ENCODE data around the gene CAB39.

CAB39 gene

GRCh38 chr2:230742781-230743180 is 30.1 kb downstream of the CAB39 start:
- Histone ChIP-seq H3K4me1 (ENCODE audit: control insufficient read depth, insufficient read depth, low read length, poor library complexity, severe bottlenecking) (peaks cover 7% of the 10 kb centered on the region), H3K4me3 (ENCODE audit: insufficient read depth, low read depth, low read length, poor library complexity, severe bottlenecking) (no peak overlapping the region), H3K9me3 (ENCODE audit: control insufficient read depth, low read length) (no peaks in the 10 kb centered on the region), H3K27ac (ENCODE audit: insufficient read depth, low read length, poor library complexity, severe bottlenecking) (no peak overlapping the region), H3K36me3 (ENCODE audit: control insufficient read depth, insufficient read depth, low read length) (peaks cover 11% of the 10 kb centered on the region), H3K27me3 (replicated peaks; ENCODE audit: control insufficient read depth, insufficient read depth, low read length, poor library complexity, severe bottlenecking) (no peaks in the 10 kb centered on the region)
- DNase-seq = no peak

- peaks cover 5% of the 10 kb centered on the region for H3K36me3 ChIP-seq (ENCODE audit: control insufficient read depth, insufficient read depth, low read length)
- H3K27me3 ChIP-seq (replicated peaks; ENCODE audit: control insufficient read depth, insufficient read depth, low read length, poor library complexity, severe bottlenecking) = no peaks in the 10 kb centered on the region
- no peaks in the 10 kb centered on the region for H3K9me3 ChIP-seq (ENCODE audit: control insufficient read depth, low read length)
- H3K27ac ChIP-seq (ENCODE audit: insufficient read depth, low read length, poor library complexity, severe bottlenecking) = no peak overlapping the region
- no peak overlapping the region for H3K4me3 ChIP-seq (ENCODE audit: insufficient read depth, low read depth, low read length, poor library complexity, severe bottlenecking)
- DNase-seq = no peak
- peaks cover 5% of the 10 kb centered on the region for H3K4me1 ChIP-seq (ENCODE audit: control insufficient read depth, insufficient read depth, low read length, poor library complexity, severe bottlenecking)
Measured at GRCh38 chr2:230746213-230746612, 33.6 kb downstream of the CAB39 start.

- Histone ChIP-seq H3K27me3 (replicated peaks; ENCODE audit: control insufficient read depth, insufficient read depth, low read length, poor library complexity, severe bottlenecking) (no peaks in the 10 kb centered on the region), H3K4me1 (ENCODE audit: control insufficient read depth, insufficient read depth, low read length, poor library complexity, severe bottlenecking) (peaks cover 11% of the 10 kb centered on the region), H3K27ac (ENCODE audit: insufficient read depth, low read length, poor library complexity, severe bottlenecking) (no peak overlapping the region), H3K36me3 (ENCODE audit: control insufficient read depth, insufficient read depth, low read length) (peaks cover 5% of the 10 kb centered on the region), H3K4me3 (ENCODE audit: insufficient read depth, low read depth, low read length, poor library complexity, severe bottlenecking) (no peak overlapping the region), H3K9me3 (ENCODE audit: control insufficient read depth, low read length) (no peaks in the 10 kb centered on the region)
- DNase-seq = no peak
Measured at GRCh38 chr2:230748087-230748486, 35.4 kb downstream of the CAB39 start.

- H3K9me3 ChIP-seq (ENCODE audit: control insufficient read depth, low read length) = no peaks in the 10 kb centered on the region
- H3K4me1 ChIP-seq (ENCODE audit: control insufficient read depth, insufficient read depth, low read length, poor library complexity, severe bottlenecking) = peaks cover 11% of the 10 kb centered on the region
- no peaks in the 10 kb centered on the region for H3K27me3 ChIP-seq (replicated peaks; ENCODE audit: control insufficient read depth, insufficient read depth, low read length, poor library complexity, severe bottlenecking)
- no peak overlapping the region for H3K4me3 ChIP-seq (ENCODE audit: insufficient read depth, low read depth, low read length, poor library complexity, severe bottlenecking)
- no peak for DNase-seq
- peaks cover 5% of the 10 kb centered on the region for H3K36me3 ChIP-seq (ENCODE audit: control insufficient read depth, insufficient read depth, low read length)
- H3K27ac ChIP-seq (ENCODE audit: insufficient read depth, low read length, poor library complexity, severe bottlenecking) = no peak overlapping the region
Measured at GRCh38 chr2:230749111-230749510, 36.5 kb downstream of the CAB39 start.

- Histone ChIP-seq H3K4me1 (ENCODE audit: control insufficient read depth, insufficient read depth, low read length, poor library complexity, severe bottlenecking) (peaks cover 15% of the 10 kb centered on the region), H3K4me3 (ENCODE audit: insufficient read depth, low read depth, low read length, poor library complexity, severe bottlenecking) (no peak overlapping the region), H3K27me3 (replicated peaks; ENCODE audit: control insufficient read depth, insufficient read depth, low read length, poor library complexity, severe bottlenecking) (no peaks in the 10 kb centered on the region), H3K27ac (ENCODE audit: insufficient read depth, low read length, poor library complexity, severe bottlenecking) (no peak overlapping the region), H3K36me3 (ENCODE audit: control insufficient read depth, insufficient read depth, low read length) (peaks cover 3% of the 10 kb centered on the region), H3K9me3 (ENCODE audit: control insufficient read depth, low read length) (no peaks in the 10 kb centered on the region)
- no peak for DNase-seq
Measured at GRCh38 chr2:230751062-230751461, 38.4 kb downstream of the CAB39 start.

- Histone ChIP-seq H3K27ac (ENCODE audit: insufficient read depth, low read length, poor library complexity, severe bottlenecking) (no peak overlapping the region), H3K9me3 (ENCODE audit: control insufficient read depth, low read length) (no peaks in the 10 kb centered on the region), H3K4me1 (ENCODE audit: control insufficient read depth, insufficient read depth, low read length, poor library complexity, severe bottlenecking) (peaks cover 33% of the 10 kb centered on the region), H3K27me3 (replicated peaks; ENCODE audit: control insufficient read depth, insufficient read depth, low read length, poor library complexity, severe bottlenecking) (no peaks in the 10 kb centered on the region), H3K36me3 (ENCODE audit: control insufficient read depth, insufficient read depth, low read length) (no peaks in the 10 kb centered on the region), H3K4me3 (ENCODE audit: insufficient read depth, low read depth, low read length, poor library complexity, severe bottlenecking) (no peak overlapping the region)
- DNase-seq = no peak
Measured at GRCh38 chr2:230754200-230754599, 41.6 kb downstream of the CAB39 start.

- H3K4me1 ChIP-seq (ENCODE audit: control insufficient read depth, insufficient read depth, low read length, poor library complexity, severe bottlenecking) = peaks cover 27% of the 10 kb centered on the region
- no peak overlapping the region for H3K4me3 ChIP-seq (ENCODE audit: insufficient read depth, low read depth, low read length, poor library complexity, severe bottlenecking)
- no peaks in the 10 kb centered on the region for H3K9me3 ChIP-seq (ENCODE audit: control insufficient read depth, low read length)
- H3K27me3 ChIP-seq (replicated peaks; ENCODE audit: control insufficient read depth, insufficient read depth, low read length, poor library complexity, severe bottlenecking) = no peaks in the 10 kb centered on the region
- H3K27ac ChIP-seq (ENCODE audit: insufficient read depth, low read length, poor library complexity, severe bottlenecking) = no peak overlapping the region
- no peak for DNase-seq
- peaks cover 14% of the 10 kb centered on the region for H3K36me3 ChIP-seq (ENCODE audit: control insufficient read depth, insufficient read depth, low read length)
Measured at GRCh38 chr2:230757476-230757875, 44.8 kb downstream of the CAB39 start.

- Histone ChIP-seq H3K4me1 (ENCODE audit: control insufficient read depth, insufficient read depth, low read length, poor library complexity, severe bottlenecking) (peaks cover 25% of the 10 kb centered on the region), H3K27ac (ENCODE audit: insufficient read depth, low read length, poor library complexity, severe bottlenecking) (no peak overlapping the region), H3K27me3 (replicated peaks; ENCODE audit: control insufficient read depth, insufficient read depth, low read length, poor library complexity, severe bottlenecking) (no peaks in the 10 kb centered on the region), H3K36me3 (ENCODE audit: control insufficient read depth, insufficient read depth, low read length) (peaks cover 15% of the 10 kb centered on the region), H3K4me3 (ENCODE audit: insufficient read depth, low read depth, low read length, poor library complexity, severe bottlenecking) (no peak overlapping the region), H3K9me3 (ENCODE audit: control insufficient read depth, low read length) (no peaks in the 10 kb centered on the region)
- DNase-seq = no peak
Measured at GRCh38 chr2:230758566-230759480, 46.2 kb downstream of the CAB39 start.

GRCh38 chr2:230759481-230760167 is 47.0 kb downstream of the CAB39 start:
- Histone ChIP-seq H3K9me3 (ENCODE audit: control insufficient read depth, low read length) (no peaks in the 10 kb centered on the region), H3K4me3 (ENCODE audit: insufficient read depth, low read depth, low read length, poor library complexity, severe bottlenecking) (no peak overlapping the region), H3K27ac (ENCODE audit: insufficient read depth, low read length, poor library complexity, severe bottlenecking) (no peak overlapping the region), H3K36me3 (ENCODE audit: control insufficient read depth, insufficient read depth, low read length) (peaks cover 15% of the 10 kb centered on the region), H3K27me3 (replicated peaks; ENCODE audit: control insufficient read depth, insufficient read depth, low read length, poor library complexity, severe bottlenecking) (no peaks in the 10 kb centered on the region), H3K4me1 (ENCODE audit: control insufficient read depth, insufficient read depth, low read length, poor library complexity, severe bottlenecking) (peaks cover 25% of the 10 kb centered on the region)
- no peak for DNase-seq

- DNase-seq = no peak
- Histone ChIP-seq H3K9me3 (ENCODE audit: control insufficient read depth, low read length) (no peaks in the 10 kb centered on the region), H3K4me3 (ENCODE audit: insufficient read depth, low read depth, low read length, poor library complexity, severe bottlenecking) (no peak overlapping the region), H3K27me3 (replicated peaks; ENCODE audit: control insufficient read depth, insufficient read depth, low read length, poor library complexity, severe bottlenecking) (no peaks in the 10 kb centered on the region), H3K27ac (ENCODE audit: insufficient read depth, low read length, poor library complexity, severe bottlenecking) (no peak overlapping the region), H3K4me1 (ENCODE audit: control insufficient read depth, insufficient read depth, low read length, poor library complexity, severe bottlenecking) (peaks cover 20% of the 10 kb centered on the region), H3K36me3 (ENCODE audit: control insufficient read depth, insufficient read depth, low read length) (peaks cover 27% of the 10 kb centered on the region)
Measured at GRCh38 chr2:230761704-230762103, 49.1 kb downstream of the CAB39 start.

All from effector memory CD4-positive, alpha-beta T cell (primary cell).